ENCODE results near the gene NOS3.

- TF ChIP-seq PBX3 (CRISPR knock-in tag; IDR thresholded peaks at IDR 0.05) (no peak), ZNF18 (tag by site-specific recombination; IDR thresholded peaks at IDR 0.05) (no peak)
These were observed 35.8 kb upstream of the NOS3 start for GRCh38 chr7:150954986-150955518.

Measured in HEK293 (cell line).